Fibroblast of skin of left quadriceps (primary cell): ENCODE measurements around the gene RPP25L.

Experiments used
- DNase-seq, 2 experiments: peaks; one replicate each; pipeline ENCODE4 v3.0.0-alpha.2; 2013; ENCODE audit warnings: low read depth in 2 of 2

RPP25L gene

DNA sequence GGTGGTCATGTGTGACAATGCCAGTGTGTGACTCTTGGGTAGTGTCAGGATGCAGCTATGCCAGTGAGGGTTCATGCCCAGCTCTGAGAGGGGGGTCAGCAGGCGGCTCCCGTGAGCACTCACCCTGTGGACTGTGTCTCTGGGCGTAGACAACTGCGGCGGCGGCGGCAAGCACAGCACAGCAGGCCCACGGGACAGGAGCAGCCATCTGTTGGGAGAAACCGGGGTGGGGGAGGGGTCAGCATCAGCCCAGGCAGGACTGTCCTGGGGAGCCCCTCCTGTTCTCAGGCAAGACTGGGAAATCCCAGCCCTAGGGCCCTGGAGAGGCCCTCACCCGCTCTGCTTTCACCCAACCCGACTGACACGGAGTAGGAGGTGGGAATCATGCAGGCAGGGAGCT lies 43.1 kb downstream of the RPP25L start:
- DNase-seq = no peak

DNA sequence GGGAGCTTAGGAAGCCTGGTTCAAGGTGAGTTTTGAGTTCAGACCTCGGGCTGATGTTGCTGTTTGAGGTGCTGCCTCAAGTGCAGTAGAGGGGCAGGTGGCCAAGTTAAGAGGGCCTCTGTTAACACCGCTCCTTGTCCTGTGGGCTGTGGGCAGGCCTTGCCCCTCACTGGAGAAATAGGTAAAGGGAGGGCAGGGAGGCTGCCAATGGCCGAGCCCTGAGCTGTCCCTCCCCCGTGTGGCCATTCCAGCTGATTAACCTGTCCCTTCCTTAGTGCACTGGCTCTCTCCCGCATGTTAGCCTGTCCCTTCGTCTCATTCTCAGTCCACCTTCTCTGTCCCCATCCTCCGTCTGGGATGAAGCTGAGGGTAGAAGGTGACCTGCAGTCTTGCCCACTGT lies 43.8 kb downstream of the RPP25L start:
- no peak for DNase-seq

DNA sequence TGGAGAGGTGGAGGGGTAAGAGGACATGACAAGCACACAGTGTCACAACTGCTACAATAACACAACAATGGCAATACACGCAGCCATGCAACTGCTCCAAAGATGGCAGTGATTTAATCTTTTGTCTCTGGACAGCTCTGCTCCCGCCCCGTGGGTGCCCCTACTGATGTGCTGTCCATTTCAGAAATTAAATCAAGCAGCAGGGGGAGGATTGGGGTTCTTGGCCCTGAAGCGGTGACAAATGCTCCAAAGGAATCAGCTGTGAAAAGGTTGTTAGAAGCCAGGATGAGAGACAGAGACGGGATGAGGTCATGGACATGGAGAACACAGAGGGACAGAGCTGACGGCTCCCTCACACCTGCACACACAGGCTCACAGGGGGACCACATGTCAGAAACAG lies 44.9 kb downstream of the RPP25L start:
- no peak for DNase-seq

DNA sequence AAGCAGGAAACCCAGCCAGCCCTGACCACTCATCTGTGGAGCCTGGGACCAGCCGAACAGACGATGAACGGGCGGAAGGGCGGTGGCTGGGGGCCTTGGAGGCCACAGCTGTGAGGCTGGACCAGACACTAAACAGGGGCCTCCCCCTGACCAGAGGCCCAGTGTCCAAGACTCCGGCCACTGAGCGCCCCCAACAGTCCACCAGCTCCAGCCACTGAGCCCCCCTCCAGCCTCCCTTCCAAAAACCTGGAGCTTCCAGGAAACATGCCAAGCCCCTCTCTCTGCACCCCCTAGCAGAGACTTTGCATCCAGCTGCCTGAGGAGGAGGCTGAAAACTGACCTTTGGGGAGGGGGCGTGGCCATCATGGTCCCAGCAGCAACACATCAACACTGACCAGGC lies 45.6 kb downstream of the RPP25L start:
- DNase-seq = no peak

DNA sequence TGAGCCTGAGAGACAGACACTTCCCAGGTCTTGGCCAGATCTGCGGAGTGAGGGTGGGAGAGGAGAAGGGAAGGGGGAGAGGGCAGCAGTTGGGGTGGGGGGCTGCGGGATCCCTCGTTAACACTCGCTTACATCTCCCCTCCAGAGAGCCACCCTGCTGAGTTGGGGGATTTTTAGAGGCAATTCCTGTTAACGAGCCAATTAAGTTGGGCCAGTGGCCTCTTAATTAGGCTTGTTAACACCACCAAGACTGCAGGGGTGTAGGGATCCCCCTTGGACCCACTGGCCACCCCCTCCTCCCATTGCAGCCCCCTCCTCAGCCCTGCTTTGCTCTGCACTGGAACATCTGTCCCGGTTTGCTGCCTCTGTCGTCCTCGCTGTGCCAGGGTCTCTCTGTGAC lies 46.0 kb downstream of the RPP25L start:
- no peak for DNase-seq

DNA sequence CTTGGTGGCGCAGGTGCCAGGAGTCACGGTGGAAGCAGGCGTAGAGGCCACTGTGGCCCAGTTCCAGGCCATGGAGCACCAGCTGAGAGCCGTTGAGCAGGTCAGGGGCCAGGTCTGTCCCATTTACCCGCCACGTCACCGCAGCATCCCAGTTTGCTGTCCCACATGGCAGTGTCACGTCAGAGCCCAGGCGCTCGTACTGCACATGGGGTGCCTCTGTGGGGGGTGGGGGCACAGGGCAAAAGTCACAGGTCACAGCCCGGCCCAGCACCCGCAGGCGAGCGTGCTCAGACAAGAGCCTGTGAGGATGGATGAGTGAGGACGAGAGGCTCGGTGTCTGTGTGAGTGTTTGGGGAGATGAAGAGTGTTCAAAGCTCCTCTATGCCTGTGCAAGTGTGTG lies 47.3 kb downstream of the RPP25L start:
- DNase-seq = no peak

DNA sequence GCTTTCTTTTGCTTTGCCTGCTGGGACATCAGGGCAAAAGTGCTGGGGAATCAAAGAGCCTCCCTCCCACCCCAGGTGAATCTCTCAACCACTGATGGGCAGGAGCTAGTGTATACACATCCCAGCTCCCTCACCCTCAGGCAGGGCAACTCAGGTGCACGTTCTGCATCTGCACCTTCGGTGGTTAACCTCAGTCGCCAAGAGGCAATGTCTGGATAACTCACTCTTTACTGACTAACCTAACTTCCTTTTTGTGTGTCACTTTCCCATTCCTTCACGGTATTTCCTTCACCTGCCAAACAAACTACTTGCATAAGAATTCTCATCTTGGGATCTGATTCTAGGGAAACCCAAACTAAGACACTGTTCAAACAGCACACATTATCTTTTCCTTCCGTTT lies 48.6 kb downstream of the RPP25L start:
- DNase-seq = no peak

DNA sequence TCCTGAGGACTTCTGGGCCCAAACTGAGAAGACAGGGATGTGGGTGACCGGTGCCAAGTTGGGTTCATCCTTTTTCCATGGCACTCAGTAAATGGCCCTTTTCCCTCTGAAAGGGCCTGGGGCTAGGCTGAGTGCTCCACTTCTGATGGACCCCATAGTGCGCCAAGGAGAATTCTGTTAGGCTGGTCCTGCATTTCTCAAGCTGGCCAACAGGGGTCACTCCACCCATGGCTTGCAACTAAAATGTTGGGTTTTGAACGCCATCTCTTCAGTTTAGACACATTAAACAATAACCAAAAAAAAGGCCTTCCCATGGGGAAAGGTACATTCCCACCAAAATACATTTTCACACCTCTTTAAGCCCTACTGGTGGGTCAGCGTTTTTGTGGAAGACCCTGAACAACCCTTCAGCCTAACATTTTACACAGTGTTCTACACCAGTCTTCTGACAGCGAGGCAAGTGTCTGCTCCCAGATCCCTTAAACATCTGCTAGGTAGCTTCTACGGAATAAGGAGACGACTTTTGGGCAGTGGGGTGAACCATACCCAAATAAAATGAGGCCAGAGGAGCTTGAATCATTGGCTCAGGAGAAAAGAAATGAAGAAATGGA lies 49.7 kb downstream of the RPP25L start:
- DNase-seq = no peak

DNA sequence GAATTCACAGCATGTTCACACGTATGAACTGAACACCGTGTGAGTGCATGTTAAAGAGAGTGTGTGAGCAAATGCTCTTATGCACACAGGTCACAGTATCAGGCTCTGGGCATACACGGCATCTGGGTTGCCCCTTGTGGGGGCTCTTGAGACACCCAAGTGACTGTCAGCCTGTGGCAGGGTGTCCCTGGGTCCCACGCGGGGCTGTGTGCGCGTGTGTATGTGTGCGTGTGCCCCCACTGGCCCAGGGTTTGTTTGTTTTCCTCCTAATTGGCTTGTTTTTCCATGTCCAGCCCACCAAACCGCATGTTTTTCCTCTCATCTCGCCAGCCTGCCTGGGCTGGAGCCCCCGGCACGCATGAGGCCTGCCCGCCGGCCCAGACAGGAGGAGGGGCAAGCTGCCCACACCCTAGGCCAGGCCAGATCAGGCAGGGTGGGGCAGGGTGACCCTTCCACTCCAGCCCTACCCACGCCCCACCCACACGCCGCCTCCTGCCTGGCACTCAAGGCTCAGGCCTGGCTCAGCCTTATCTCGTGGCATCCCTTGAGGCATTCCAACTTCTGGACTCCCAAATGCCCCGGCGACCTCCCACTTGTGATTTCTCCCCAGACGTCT lies 51.2 kb downstream of the RPP25L start:
- DNase-seq = no peak
